Measurements from ENCODE around the gene STH.
A peak's percentile ranks its signal among the peaks of the same experiment; 100 is the strongest.
"Not testable (repeated sequence)": the region's sequence is repeated elsewhere in the genome, so short reads cannot be mapped to it uniquely, and the experiment has no call there.

STH gene

GRCh38 chr17:45987706-45988105 lies 11.3 kb upstream of the STH start:
- no peak for DNase-seq

GRCh38 chr17:45989759-45990158 lies 9.3 kb upstream of the STH start:
- DNase-seq, result no peak

GRCh38 chr17:45990886-45991285 lies 8.2 kb upstream of the STH start:
- no peak for DNase-seq

- no peak for DNase-seq
These were observed 7.7 kb upstream of the STH start for GRCh38 chr17:45991341-45991740.

DNA sequence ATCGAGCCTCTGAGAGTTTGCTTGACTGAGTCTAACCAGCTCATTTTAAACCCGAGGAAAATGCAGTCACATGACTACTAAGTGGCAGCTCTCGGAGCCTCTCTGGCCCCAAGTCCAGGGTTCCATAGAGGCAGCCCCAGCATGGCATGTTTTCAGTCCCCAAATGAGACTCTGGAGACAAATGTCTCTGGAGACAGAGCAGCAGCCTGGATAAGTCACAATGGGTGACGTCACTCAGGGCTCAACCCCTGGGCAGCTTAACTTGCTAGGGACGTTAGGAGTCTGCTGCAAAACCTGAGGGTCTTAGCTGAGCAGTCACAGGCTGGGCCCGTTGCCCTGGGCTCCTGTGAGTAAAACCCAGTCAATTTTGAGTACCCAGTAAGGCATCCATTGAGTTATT lies 6.9 kb upstream of the STH start:
- DNase-seq, result no peak

DNA sequence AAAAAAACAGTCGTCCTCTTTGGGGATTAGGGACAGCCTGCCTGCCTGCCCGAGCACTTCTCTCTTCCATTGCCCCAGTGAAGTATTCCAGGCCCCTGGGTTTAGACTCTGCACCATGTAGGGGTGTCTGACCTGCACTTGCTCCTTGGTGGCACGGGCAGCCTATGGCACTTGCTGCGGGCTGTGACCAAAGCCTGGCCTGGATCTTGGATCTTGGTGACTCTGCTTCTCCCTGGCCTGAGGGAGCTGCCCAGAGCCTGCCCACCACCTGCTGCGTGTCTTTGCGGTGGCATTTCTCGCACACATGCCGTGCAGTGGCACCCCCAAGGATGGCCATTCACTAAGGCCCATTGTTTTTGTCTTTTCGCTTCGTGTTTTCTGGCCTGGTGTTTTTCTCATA lies 6.1 kb upstream of the STH start:
- DNase-seq, result no peak

DNA sequence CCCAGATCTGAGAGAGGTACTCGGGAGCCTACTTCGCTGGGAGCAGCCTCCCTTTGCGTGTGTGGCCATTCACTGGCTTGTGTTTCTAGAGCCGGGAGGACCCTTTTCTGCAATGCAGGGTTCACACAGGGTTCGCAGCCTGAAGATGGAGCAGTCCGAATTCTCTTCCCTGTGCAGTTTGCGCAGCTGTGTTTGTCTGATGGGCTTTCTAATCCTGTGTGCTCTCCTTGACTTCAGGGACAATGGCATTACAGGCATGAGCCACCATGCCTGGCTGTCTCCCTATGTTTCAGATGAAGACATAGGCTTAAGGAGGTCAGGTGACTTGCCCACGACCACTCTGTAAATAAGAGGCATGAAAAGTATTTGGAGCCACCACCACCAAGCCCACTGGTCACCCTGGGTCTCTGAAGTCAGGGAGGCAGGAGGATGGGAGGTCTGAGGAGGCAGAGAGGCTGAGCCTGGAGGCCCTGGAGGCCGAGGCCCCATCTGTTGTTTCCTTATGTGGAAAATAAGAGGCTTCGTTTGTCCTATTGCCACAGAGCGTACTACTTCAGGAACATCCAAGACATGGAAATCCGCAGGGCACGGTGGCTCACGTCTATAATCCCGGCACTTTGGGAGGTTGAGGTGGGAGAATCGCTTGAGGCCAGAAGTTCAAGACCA lies 5.0 kb upstream of the STH start:
- DNase-seq, result no peak

- no peak for DNase-seq
These were observed 4.1 kb upstream of the STH start for GRCh38 chr17:45994987-45995386.

DNA sequence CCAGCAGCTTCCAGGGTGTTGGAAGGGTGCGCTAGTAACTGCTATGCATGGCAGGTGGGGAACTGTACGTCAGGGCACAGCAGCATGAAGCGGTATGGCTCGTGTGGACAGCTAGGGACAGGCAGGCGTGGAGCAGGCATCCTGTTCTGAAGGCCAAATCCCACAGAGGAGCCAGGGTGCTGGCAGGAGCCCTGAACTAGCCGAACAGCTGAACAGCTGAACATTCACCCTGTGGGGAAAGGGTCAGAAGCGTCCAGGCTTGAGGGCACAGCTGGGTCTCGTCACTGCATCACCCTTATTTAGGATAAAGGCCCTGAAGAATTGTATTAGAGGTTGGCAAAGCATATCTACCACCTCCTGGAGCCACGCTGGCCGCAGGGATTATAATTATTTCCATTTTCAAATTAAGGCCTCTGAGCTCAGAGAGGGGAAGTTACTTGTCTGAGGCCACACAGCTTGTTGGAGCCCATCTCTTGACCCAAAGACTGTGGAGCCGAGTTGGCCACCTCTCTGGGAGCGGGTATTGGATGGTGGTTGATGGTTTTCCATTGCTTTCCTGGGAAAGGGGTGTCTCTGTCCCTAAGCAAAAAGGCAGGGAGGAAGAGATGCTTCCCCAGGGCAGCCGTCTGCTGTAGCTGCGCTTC lies 3.3 kb upstream of the STH start:
- DNase-seq, result no peak

DNA sequence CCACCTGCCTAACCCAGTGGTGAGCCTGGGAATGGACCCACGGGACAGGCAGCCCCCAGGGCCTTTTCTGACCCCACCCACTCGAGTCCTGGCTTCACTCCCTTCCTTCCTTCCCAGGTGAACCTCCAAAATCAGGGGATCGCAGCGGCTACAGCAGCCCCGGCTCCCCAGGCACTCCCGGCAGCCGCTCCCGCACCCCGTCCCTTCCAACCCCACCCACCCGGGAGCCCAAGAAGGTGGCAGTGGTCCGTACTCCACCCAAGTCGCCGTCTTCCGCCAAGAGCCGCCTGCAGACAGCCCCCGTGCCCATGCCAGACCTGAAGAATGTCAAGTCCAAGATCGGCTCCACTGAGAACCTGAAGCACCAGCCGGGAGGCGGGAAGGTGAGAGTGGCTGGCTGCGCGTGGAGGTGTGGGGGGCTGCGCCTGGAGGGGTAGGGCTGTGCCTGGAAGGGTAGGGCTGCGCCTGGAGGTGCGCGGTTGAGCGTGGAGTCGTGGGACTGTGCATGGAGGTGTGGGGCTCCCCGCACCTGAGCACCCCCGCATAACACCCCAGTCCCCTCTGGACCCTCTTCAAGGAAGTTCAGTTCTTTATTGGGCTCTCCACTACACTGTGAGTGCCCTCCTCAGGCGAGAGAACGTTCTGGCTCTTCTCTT lies 2.6 kb upstream of the STH start:
- no peak for DNase-seq

GRCh38 chr17:45997166-45997565 lies 1.9 kb upstream of the STH start:
- no peak for DNase-seq

DNA sequence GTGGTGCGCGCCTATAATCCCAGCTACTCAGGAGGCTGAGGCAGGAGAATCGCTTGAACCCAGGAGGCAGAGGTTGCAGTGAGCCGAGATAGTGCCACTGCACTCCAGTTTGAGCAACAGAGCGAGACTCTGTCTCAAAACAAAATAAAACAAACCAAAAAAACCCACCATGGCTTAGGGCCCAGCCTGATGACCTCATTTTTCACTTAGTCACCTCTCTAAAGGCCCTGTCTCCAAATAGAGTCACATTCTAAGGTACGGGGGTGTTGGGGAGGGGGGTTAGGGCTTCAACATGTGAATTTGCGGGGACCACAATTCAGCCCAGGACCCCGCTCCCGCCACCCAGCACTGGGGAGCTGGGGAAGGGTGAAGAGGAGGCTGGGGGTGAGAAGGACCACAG lies 1.4 kb upstream of the STH start:
- no peak for DNase-seq

DNA sequence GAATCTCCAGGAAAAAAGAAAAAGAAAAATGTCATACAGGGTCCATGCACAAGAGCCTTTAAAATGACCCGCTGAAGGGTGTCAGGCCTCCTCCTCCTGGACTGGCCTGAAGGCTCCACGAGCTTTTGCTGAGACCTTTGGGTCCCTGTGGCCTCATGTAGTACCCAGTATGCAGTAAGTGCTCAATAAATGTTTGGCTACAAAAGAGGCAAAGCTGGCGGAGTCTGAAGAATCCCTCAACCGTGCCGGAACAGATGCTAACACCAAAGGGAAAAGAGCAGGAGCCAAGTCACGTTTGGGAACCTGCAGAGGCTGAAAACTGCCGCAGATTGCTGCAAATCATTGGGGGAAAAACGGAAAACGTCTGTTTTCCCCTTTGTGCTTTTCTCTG lies 845 bp downstream of the STH start:
- no peak for DNase-seq

DNA sequence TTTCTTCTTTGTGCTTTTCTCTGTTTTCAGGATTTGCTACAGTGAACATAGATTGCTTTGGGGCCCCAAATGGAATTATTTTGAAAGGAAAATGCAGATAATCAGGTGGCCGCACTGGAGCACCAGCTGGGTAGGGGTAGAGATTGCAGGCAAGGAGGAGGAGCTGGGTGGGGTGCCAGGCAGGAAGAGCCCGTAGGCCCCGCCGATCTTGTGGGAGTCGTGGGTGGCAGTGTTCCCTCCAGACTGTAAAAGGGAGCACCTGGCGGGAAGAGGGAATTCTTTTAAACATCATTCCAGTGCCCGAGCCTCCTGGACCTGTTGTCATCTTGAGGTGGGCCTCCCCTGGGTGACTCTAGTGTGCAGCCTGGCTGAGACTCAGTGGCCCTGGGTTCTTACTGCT lies 1.2 kb downstream of the STH start:
- DNase-seq, result no peak

- no peak for DNase-seq
These were observed 1.7 kb downstream of the STH start for GRCh38 chr17:46000757-46001156.

DNA sequence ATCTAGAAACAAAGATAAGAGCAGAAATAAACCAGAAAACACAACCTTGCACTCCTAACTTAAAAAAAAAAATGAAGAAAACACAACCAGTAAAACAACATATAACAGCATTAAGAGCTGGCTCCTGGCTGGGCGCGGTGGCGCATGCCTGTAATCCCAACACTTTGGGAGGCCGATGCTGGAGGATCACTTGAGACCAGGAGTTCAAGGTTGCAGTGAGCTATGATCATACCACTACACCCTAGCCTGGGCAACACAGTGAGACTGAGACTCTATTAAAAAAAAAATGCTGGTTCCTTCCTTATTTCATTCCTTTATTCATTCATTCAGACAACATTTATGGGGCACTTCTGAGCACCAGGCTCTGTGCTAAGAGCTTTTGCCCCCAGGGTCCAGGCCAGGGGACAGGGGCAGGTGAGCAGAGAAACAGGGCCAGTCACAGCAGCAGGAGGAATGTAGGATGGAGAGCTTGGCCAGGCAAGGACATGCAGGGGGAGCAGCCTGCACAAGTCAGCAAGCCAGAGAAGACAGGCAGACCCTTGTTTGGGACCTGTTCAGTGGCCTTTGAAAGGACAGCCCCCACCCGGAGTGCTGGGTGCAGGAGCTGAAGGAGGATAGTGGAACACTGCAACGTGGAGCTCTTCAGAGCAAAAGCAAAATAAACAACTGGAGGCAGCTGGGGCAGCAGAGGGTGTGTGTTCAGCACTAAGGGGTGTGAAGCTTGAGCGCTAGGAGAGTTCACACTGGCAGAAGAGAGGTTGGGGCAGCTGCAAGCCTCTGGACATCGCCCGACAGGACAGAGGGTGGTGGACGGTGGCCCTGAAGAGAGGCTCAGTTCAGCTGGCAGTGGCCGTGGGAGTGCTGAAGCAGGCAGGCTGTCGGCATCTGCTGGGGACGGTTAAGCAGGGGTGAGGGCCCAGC lies 2.6 kb downstream of the STH start:
- no peak for DNase-seq

DNA sequence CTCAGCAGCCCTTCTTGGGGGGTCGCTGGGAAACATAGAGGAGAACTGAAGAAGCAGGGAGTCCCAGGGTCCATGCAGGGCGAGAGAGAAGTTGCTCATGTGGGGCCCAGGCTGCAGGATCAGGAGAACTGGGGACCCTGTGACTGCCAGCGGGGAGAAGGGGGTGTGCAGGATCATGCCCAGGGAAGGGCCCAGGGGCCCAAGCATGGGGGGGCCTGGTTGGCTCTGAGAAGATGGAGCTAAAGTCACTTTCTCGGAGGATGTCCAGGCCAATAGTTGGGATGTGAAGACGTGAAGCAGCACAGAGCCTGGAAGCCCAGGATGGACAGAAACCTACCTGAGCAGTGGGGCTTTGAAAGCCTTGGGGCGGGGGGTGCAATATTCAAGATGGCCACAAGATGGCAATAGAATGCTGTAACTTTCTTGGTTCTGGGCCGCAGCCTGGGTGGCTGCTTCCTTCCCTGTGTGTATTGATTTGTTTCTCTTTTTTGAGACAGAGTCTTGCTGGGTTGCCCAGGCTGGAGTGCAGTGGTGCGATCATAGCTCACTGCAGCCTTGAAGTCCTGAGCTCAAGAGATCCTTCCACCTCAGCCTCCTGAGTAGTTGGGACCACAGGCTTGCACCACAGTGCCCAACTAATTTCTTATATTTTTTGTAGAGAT lies 3.4 kb downstream of the STH start:
- peak; percentile 78 for DNase-seq

DNA sequence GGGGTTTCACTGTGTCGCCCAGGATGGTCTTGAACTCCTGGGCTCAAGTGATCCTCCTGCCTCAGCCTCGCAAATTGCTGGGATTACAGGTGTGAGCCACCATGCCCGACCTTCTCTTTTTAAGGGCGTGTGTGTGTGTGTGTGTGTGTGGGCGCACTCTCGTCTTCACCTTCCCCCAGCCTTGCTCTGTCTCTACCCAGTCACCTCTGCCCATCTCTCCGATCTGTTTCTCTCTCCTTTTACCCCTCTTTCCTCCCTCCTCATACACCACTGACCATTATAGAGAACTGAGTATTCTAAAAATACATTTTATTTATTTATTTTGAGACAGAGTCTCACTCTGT lies 3.9 kb downstream of the STH start:
- no peak for DNase-seq

DNA sequence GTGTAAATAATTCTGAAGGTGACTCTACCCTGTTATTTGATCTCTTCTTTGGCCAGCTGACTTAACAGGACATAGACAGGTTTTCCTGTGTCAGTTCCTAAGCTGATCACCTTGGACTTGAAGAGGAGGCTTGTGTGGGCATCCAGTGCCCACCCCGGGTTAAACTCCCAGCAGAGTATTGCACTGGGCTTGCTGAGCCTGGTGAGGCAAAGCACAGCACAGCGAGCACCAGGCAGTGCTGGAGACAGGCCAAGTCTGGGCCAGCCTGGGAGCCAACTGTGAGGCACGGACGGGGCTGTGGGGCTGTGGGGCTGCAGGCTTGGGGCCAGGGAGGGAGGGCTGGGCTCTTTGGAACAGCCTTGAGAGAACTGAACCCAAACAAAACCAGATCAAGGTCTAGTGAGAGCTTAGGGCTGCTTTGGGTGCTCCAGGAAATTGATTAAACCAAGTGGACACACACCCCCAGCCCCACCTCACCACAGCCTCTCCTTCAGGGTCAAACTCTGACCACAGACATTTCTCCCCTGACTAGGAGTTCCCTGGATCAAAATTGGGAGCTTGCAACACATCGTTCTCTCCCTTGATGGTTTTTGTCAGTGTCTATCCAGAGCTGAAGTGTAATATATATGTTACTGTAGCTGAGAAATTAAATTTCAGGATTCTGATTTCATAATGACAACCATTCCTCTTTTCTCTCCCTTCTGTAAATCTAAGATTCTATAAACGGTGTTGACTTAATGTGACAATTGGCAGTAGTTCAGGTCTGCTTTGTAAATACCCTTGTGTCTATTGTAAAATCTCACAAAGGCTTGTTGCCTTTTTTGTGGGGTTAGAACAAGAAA lies 5.1 kb downstream of the STH start:
- no peak for DNase-seq

DNA sequence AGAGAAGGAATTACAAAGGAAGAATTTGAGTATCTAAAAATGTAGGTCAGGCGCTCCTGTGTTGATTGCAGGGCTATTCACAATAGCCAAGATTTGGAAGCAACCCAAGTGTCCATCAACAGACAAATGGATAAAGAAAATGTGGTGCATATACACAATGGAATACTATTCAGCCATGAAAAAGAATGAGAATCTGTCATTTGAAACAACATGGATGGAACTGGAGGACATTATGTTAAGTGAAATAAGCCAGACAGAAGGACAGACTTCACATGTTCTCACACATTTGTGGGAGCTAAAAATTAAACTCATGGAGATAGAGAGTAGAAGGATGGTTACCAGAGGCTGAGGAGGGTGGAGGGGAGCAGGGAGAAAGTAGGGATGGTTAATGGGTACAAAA lies 7.0 kb downstream of the STH start:
- not testable (repeated sequence) for DNase-seq

DNA sequence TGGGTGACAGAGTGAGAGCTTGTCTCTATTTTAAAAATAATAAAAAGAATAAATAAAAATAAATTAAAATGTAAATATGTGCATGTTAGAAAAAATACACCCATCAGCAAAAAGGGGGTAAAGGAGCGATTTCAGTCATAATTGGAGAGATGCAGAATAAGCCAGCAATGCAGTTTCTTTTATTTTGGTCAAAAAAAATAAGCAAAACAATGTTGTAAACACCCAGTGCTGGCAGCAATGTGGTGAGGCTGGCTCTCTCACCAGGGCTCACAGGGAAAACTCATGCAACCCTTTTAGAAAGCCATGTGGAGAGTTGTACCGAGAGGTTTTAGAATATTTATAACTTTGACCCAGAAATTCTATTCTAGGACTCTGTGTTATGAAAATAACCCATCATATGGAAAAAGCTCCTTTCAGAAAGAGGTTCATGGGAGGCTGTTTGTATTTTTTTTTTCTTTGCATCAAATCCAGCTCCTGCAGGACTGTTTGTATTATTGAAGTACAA lies 8.5 kb downstream of the STH start:
- no peak for DNase-seq

- no peak for DNase-seq
These were observed 9.5 kb downstream of the STH start for GRCh38 chr17:46008591-46008990.

All from activated gamma-delta T cell treated with Interleukin-2 at 50 U/mL for 16 hours (primary cell).